Right hindlimb (tissue), 1 donor: ENCODE results near the gene BYSL.

Source experiments
- DNase-seq: peaks from one replicate; pipeline ENCODE4 v3.0.0-alpha.2; 2018

BYSL gene

DNA sequence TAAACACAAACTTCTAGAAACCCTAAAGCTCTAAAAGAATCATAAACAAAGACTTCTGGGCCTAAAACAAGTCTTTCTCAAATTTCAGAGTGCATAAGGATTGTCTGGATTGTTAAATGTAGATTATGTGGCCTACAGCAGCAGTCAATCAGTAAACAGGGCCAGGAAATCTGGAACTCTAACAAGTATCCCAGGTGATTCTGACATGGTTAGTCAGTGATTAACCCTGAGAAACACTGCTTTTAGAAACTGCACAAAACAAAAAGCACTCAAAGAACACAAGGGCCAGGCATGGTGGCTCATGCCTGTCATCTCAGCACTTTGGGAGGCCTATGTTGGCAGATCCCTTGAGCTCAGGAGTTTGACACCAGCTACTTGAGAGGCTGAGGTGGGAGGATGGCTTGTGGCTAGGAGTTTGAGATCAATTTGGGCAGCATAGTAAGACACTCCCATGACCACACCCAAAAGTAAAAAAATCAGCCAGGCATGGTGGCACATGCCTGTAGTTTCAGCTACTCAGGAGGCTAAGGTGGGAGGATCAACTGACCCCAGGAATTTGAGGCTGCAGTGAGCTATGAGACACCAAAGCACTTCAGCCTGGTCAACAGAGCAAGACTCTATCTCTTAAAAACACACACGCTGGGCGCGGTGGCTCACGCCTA, 6.3 kb upstream of the BYSL start:
- DNase-seq = no peak

DNA sequence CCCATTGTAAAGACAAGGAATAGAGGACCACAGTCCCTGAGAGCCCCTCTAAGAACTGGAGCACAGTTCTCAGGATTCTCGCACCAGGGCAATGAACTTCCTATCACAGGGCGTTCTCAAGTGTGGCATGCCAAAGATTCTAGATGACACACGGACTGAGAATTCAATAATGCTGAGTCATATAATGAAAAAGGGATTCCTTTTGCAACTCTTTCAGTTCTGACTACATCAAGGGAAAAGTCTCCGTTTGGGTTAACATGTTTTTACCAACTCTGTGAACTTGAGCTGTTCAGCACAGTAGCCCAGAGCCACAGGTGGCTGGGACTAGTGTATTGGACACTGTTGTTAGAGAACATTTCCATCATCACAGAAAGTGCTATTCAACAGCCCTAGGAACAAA, 3.8 kb upstream of the BYSL start:
- DNase-seq = no peak

DNA sequence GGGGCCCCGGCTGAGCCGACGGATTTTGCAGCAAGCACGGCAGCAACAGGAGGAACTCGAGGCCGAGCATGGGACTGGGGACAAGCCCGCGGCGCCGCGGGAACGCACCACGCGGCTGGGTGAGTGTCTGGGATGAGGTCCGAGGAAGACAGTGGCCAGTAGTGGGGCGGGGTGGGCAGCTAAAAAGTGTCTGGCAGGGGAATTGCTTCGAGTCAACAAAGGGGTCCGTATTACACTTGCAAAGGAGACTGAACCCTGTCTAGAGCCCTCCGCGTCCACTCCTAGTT, 356 bp downstream of the BYSL start:
- DNase-seq = no peak

DNA sequence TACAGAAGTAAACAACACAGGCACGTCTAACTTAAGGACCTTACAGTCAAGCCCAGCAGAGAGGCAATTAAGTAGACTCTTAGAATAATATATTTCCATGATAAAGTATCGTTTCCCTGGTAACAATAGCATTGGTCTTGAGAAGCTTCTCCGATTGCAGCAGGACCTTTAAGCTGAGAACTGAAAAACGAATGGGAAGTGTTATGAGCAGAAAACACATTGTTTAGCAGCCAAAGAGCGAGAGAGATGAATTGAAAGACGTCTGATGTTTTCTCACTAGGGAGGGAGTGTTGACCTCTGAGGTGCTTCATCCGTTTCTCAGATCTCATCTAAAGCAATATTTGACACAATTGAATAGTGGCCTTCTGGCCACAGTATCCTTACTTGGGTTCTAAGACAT, 855 bp downstream of the BYSL start:
- no peak for DNase-seq

DNA sequence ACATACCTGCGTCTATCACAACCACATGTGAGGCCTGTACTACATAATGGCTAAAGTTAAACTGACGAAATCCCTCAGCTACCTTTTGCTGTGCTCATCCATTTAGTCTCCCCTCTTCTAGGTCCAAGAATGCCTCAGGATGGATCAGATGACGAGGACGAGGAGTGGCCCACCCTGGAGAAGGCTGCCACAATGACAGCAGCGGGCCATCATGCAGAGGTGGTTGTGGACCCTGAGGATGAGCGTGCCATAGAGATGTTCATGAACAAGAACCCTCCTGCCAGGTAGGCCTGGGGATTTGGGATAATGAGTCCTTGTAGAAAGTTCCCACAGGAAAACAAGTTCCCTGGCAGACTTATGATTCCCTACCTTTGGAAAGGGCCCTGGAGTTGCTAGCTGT, 6.0 kb downstream of the BYSL start:
- DNase-seq = no peak

DNA sequence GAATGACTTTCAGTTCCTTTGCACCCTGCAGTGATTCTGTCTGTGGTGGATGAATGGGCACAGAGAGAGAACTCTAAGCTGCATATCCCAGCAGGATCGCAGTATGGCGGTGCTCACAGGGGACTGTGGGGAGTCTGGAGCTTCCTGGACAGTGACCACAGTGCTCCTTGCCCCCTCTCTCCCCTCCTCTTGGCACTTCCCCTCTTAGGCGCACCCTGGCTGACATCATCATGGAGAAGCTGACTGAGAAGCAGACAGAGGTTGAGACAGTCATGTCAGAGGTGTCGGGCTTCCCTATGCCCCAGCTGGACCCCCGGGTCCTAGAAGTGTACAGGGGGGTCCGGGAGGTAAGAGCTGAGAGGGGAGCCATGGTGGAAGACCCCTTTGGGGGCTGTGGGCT, 8.6 kb downstream of the BYSL start:
- DNase-seq = no peak

DNA sequence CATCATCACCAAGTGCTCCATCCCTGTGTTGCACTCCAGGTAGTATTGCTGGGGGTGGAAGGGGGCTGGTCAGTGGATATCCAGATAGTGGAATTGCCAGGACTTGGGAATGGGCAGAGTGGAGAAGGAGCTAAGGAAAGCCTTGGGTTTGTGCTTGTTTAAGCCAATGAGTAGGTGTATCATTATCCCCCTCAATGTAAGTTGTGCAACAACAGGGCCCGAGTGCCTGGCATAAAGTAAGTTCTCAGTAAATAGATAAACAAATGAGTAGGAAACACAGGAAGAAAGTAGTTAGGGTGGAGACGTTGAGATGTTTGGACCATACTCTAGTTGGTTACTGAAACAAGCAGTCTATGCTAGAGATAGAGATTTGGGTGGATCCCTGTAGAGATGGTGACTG, 10.5 kb downstream of the BYSL start:
- no peak for DNase-seq

DNA sequence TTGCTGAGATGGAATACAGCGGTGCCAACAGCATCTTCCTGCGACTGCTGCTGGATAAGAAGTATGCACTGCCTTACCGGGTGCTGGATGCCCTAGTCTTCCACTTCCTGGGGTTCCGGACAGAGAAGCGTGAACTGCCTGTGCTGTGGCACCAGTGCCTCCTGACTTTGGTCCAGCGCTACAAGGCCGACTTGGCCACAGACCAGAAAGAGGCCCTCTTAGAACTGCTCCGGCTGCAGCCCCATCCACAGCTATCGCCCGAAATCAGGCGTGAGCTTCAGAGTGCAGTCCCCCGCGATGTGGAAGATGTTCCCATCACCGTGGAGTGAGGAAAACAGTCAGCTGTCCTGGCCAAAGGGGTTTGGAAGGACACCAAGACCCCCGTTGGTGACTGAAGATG, 11.1 kb downstream of the BYSL start:
- no peak for DNase-seq

DNA sequence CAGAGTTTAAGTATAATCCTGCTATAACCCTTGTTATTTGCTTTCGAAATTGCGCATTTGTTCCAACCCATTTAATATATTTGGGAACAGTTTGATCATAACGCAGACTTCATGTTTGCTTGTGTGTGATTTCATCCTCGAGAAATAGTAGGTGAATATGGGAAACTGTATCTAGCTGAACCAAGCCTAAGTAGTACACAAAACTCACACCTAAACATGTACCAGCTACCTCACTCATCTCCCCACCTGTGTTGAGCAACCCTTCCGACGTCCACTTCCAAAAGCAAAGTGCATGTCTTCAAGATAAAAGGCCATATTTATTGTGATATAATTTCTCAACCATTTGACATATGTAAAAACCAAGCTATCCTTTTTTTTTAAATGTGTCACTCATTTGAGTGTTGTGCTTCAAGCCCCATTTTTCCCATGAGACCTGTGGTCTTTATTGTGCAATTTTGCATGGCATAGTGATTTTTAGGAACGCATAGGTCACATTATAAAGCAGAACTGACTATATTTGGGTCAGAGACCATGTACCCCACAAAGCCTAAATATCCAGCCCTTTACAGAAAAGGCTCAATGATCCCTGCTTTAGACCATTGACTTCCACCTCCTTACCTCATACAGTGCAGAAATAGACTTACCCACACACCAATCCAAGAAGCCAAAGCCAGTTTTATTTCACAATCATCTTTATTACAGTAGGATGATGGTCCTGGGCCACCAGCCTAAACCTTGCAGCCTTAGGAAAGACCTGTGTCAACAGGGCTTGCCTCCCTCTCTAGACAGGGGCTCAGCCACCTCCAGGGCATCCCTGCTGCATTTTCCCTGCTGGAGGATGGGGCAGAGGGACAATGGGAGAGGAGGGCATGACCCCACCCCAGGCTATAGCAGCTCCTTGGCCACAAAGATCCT, 13.2 kb downstream of the BYSL start:
- DNase-seq = no peak

DNA sequence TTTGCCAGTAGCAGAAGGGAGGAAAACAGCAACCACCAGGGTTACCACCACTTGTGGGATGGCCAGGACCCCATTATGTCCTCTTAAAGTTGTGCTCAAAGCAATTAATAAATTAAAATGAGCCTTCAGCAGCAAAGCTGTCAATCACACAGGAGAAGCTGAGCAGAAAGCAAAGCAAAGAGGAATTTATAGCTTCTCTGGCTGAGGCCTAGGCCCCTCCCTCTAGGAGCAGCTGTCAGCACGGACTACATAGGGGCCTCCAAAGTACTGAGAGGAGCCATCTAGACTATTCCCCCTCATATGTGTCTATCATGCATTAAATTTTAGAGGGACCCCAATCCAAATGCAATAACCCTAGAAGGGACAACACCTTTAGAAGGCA, 13.9 kb downstream of the BYSL start:
- no peak for DNase-seq

DNA sequence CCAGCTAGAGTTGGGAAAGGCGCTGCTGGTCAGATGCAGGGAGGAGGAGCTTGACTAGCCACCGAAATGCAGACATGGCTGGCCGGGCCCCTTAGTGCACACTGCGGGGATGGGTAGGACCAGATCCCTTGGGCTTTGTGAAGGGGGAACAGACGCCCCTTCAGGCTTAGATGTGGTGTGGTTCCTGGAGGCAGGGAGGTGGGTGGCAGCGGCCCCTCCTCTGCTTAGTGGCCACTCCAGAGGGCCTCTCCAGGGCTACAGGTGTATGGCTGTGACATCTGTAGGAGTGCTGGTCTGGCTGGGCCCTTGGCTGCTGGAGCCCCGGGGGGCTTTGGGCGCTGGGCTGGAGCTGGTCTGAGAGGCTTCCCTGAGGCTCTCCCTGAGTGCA, 14.4 kb downstream of the BYSL start:
- peak; percentile 32 for DNase-seq

DNA sequence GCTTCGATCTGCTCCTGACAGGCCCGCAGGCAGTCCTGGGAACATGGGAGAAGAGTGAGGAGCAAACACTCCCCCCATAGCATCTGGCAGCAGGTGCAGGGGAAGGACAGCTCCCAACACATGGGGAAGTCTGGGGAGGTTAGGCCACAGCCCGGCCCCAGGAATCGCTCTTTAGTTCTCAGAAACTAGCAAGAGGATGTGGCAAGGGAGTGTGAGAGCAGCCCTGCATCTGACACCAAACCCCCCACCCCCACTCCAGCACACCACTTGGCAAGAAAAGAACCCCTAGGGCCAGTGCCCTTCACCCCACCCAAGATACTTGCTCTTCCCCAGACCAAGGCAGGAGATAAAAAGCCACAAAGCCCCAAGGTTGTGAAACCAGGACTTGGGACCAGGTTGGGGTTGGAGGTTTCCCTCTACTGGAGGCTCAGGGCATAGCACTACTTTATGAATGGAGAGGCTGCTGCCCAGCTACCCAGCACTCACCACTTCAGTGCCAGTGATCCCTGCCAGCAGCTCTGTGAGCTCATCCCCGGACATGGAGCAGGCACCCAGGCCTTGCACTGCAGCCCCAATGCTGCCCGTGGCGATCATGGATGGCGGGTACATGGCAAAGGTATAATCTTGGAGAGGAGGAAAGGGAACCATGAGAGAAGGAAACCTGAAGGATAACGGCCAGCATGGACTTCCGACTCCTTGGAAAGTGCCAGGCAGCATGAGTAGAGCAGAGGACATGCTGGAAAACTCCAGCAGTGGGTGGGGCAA, 15.0 kb downstream of the BYSL start:
- peak; percentile 67 for DNase-seq

DNA sequence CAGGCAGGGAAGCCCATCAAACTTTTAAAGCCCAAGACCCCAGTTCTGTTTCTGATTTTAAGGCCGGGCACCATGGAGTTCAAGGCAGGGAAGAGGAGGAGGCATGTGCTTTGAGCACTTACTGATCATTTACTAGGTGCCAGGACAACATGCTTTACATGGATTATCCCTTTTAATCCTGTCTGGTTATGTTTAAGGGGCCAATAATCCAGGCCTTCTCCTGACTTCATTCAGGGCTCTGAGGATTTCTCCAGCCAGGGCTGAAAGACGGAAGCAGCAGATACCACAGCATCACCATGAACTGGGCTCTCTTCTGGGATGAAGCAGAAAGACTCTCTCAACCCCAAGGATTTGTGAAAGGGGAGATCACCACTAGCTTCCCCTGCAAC, 16.2 kb downstream of the BYSL start:
- no peak for DNase-seq

DNA sequence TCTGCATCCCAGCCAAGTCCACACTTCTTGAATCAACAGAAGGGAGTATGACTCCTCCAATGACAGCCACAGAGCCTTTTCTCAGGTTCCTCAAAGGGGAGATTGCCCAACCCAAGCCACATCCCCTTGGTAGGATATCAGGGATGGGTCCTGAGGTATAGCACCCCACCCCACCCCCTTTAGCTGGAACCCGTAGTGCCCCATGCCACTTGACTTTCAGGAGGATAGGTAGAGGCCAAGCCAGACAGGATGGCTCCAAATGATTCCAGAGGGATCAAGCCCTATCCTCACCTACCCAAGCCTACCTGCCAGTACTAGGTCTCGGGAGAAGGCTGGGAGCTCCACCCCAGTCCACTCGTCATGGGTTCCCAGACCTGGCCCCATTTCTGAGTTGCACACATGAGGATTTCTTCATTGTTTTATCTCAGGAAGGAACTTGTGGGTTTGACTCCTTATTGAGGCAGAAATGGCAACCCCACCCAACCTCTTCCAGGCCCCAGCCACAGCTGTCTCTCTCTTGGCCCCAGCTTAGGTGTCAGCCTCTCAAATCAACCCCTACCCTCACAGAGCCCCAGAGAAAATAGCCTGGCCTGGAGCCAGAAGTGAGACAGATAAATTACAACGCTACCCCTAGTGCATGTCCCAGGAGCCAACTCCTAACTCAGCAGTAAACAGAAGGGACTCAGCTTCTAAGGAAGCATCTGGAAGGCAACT, 16.7 kb downstream of the BYSL start:
- DNase-seq = peak; percentile 51

DNA sequence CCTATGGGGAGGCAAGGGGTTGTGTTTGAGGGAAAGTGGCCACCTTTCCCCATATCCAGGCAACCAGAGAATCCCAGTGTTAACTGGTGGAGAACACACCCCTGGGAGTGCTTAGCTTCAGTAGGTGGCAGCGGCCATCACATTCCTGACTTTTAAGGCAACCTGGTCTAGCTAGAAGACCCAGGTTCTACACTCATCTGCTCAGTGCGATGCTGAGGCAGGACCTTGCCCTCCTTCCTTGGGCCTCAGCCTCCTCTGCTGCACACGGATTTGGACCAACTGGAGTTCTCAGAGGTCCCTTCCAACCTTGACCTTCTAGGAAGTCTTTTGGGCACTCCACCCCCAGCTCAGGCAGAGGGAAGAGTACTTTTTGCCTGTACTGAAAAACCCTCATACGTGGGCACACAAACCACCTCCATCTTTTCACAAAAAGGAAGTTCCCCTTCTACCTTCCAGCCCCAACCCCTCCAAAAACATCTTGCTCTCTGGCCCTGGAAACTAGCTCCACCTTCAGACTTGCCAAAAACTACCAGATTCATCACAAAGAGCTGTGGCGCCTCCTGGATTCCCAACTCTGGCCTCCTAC, 17.4 kb downstream of the BYSL start:
- no peak for DNase-seq

DNA sequence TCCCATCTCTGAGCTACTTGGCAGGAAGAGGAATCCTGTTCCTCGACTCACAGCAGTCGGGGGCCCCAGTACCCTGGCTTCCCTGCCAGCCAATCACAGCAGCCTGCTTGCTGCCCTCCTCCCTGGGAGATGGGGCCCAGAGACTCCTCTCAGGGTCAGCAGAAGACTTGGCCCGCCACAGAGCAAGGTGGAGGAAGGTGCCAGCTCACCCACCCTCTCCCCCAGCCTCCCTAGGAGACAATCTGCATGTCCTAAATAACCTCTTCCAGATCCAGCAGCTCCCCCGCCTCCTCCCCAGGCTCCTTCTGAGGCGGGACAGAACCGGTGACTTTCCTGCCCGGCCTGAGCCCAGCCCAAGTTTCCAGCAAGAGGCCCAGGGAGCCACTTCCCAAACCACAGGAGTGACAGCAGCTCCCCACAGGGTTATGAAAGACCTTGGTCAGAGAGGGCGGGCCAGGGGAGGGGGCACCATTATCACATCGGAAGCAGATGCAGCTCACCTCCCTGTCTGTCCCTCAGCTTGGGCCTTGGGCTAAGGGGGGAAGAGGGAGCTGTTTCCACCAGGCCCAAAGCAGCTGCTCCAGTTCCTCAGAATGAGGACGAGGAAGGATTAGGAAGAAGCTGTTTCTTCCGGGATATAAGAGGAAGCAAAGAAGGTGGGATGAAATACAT, 18.0 kb downstream of the BYSL start:
- peak; percentile 81 for DNase-seq

DNA sequence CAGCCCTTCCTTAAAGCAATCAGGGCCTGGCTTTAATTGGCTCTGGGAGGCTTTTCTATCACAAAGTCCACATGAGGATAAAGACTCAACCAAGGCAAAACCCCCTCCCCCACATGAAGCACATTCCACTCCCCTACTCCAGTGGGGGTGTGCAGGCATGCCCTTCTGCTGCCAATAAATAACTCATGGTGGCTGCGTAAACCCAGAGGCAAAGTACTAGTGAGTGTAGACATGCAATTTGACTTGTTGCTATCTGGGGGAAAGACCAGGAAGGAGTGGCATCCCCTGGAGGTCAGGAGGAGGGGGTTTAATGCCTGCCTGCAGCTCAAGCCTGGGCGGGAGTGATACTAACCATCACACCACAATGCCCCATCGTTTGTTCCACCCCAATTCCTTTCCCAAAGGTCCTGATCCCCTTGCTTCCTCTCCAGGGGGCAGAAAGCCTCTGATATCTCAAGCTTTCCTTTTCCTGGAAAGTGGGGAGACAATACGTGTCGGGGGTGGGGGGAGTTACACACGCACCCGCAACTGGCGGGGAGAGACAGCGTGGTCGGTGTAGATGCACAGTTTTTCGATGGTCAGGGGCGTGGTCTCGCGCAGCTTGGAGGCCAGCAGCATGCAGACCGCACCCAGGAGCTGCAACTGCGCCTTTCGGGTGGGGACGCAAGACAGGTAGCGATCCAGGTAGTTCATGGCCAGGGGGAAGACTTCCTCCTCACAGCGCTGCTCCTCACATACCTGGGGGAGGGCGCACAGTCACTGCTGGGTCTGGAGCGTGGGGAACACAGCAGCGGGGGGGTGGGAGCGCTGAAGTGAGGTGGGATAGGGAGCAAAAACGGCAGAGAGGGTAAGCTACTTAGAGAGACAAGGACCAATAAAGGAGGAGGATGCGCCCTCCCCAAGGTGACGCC, 18.8 kb downstream of the BYSL start:
- peak; percentile 53 for DNase-seq

DNA sequence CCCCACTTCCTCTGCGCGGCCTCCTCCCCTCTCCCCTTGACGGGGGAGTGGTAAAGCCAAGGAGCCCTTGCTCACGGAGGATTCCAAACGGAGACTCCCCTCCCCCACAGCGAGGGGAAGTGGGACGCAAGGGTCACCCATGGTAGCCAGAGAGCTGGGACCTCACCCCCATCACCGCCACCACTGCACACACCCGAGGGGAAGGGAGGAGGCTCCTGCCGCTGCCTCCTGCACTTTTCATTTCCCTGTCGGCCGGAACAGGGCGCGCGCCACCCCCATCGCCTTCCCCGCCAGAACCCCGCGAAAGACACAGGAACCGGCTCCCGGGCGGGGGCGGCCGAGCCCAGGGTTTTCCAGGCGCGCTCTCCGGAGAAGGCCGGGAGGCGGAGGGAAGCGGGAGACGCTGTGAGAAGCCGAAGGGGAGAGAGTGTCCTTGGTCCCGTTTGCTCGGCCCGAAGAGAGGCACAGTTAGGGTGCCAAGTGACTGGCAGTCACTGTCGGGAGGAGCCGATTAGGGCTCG, 19.5 kb downstream of the BYSL start:
- peak; percentile 71 for DNase-seq

DNA sequence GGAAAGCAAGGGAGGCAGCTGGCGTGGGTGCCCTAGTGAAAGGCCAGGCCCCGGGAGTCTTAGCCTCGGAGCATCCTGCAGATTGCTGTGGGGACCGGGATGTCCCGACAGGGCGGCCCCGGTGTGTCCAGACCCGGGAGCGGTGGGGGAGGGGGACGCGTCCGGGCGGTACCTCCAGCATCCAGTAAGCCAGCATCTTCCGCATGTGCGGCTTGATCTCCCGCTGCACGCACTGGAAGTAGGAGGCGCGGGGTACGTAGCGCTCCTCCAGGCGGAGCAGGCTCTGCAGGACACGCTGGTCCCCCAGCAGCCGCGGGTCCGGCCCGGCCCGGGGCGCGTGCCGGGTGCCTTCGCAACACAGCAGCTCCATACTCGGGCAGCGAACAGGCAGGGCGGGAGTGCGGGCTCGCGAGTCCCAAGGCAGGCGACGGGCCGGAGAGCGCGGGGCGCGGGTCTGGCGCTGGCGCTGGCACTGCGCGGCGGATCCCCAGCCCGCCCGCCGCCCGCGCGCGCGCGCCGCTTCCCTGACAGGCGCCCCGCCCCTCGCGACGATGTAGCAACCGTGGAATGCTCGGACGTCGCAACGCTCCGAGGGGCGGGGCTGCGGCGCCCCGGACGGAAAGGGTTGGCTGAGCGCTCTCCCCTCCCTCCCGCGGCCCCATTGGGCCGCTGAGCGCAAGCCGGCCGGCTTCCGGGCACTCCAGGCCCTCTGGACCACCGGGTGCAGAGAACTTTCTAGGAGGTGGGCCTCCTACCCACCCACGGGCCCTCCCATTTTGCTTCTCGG, 20.2 kb downstream of the BYSL start, which contains the start of gene CCND3:
Gene CCND3 (minus strand): TSS at position 529 of the 787 bp plus-strand sequence. CDS start 159 bp downstream, at position 370.
- peak; percentile 94 for DNase-seq
